K562 (cell line): Measurements from ENCODE around the gene SYNRG. TPM values are rescaled to one million over a fixed set of nuclear protein-coding genes. Genes with fewer than 3 reads are reported as not detected.

Source experiments
- ATAC-seq: fragments of 200-7000 bp; cut with Tn5 transposase; 3 replicates; pipeline ENCODE4 v1.9.1; 2020; ENCODE audit warnings: moderate library complexity
- BruUV-seq: library from RNA; stranded (reverse); fragments of 400-500 nt; replicated peaks from 2 replicates; lab custom pipeline; 2021; lab: Mats Ljungman, UMichigan
- CTCF ChIA-PET: fragments of 300-600 bp; formaldehyde crosslinking; extraction: SDS; loops from one replicate; lab custom pipeline; 2021; ENCODE audit warnings: low intra/inter-chr PET ratio; lab: Yijun Ruan, JAX
- POLR2A ChIA-PET: fragments of 300-600, 350-650 bp; sonication (Branson Sonifier 250); formaldehyde crosslinking; extraction: SDS; loops from one replicate; lab custom pipeline; 2021; ENCODE audit warnings: antibody characterized with exemption, inconsistent platforms; lab: Yijun Ruan, JAX
- DNase-seq, 4 experiments: peaks; one replicate each; pipeline versions ENCODE4 v3.0.0 to v3.0.0-alpha.2; 2011 to 2018; ENCODE audit warnings: low spot score in 3 of 4, mixed read lengths in 3 of 4; ENCODE audit errors: extremely low read depth in 1 of 4
- FAIRE-seq: peaks from 2 replicates; lab custom pipeline; 2011; peaks lifted over from hg19 to GRCh38; lab: Jason Lieb, UNC
- H2AFZ ChIP-seq: 2 replicates; pipeline ENCODE4 v1.6.0; 2011; ENCODE audit warnings: low read depth, low read length, control low read depth, inconsistent platforms
- H3K27ac ChIP-seq: fragments of 200-600 bp; 3 replicates; pipeline ENCODE4 v1.8.0; 2011; ENCODE audit warnings: low read depth, mild to moderate bottlenecking, control low read depth, inconsistent platforms, low read length, moderate library complexity, mixed read lengths; ENCODE audit errors: extremely low read depth
- H3K27me3 ChIP-seq, 2 experiments: fragments of 300-600 bp in 1 of 2; 2 replicates in 1 of 2; 3 replicates in 1 of 2; pipeline versions ENCODE4 v1.6.0 to v1.8.0; 2011; ENCODE audit warnings: inconsistent platforms in 2 of 2, low read length in 2 of 2, mild to moderate bottlenecking in 1 of 2, mixed read lengths in 1 of 2, moderate library complexity in 1 of 2; ENCODE audit not compliant: control insufficient read depth in 2 of 2, insufficient read depth in 2 of 2
- H3K36me3 ChIP-seq: fragments of 300-600 bp; 3 replicates; pipeline ENCODE4 v1.8.0; 2011; ENCODE audit warnings: mild to moderate bottlenecking, low read length, inconsistent platforms; ENCODE audit not compliant: control insufficient read depth, insufficient read depth
- H3K4me1 ChIP-seq, 2 experiments: fragments of 200-600 bp in 1 of 2; replicated peaks in 1 of 2; 2 replicates in 1 of 2; 3 replicates in 1 of 2; pipeline versions ENCODE4 v1.5.1 to v1.8.0; 2011; ENCODE audit warnings: inconsistent platforms in 2 of 2, low read length in 2 of 2, mild to moderate bottlenecking in 1 of 2, mixed read lengths in 1 of 2, moderate library complexity in 1 of 2; ENCODE audit not compliant: control insufficient read depth in 2 of 2, insufficient read depth in 2 of 2
- H3K4me2 ChIP-seq: 2 replicates; pipeline ENCODE4 v1.6.1; 2011; ENCODE audit warnings: low read length, control low read depth, inconsistent platforms, mixed read lengths; ENCODE audit not compliant: insufficient read depth
- H3K4me3 ChIP-seq: fragments of 200-600 bp; sonication (generic), shearing (Covaris generic); 2 replicates; pipeline ENCODE4 v1.5.1; 2016; ENCODE audit warnings: control low read depth, inconsistent platforms
- H3K79me2 ChIP-seq: fragments of 200-600 bp; 3 replicates; pipeline ENCODE4 v1.8.0; 2011; ENCODE audit warnings: low read length, inconsistent platforms; ENCODE audit not compliant: control insufficient read depth, insufficient read depth
- H3K9ac ChIP-seq, 2 experiments: 2 replicates each; pipeline versions ENCODE4 v1.6.0 to v1.6.1; 2011; ENCODE audit warnings: low read depth in 2 of 2, low read length in 2 of 2, control low read depth in 1 of 2, inconsistent platforms in 1 of 2, mild to moderate bottlenecking in 1 of 2, mixed read lengths in 1 of 2; ENCODE audit not compliant: insufficient read depth in 1 of 2
- H3K9me1 ChIP-seq: one replicate; pipeline ENCODE4 v1.6.0; 2011; ENCODE audit warnings: inconsistent platforms, mild to moderate bottlenecking, low read length, moderate library complexity; ENCODE audit not compliant: control insufficient read depth, insufficient read depth
- H3K9me3 ChIP-seq: replicated peaks from 2 replicates; pipeline ENCODE4 v1.5.1; 2011; ENCODE audit warnings: low read depth, low read length, inconsistent platforms; ENCODE audit not compliant: control insufficient read depth, insufficient read depth
- H4K20me1 ChIP-seq: replicated peaks from 2 replicates; pipeline ENCODE4 v1.6.1; 2011; ENCODE audit warnings: low read length, inconsistent platforms, mixed read lengths; ENCODE audit not compliant: control insufficient read depth, insufficient read depth
- ETV5 ChIP-seq: sonication (generic); formaldehyde crosslinking; IDR thresholded peaks from 2 replicates; pipeline ENCODE4 v1.4.0; 2020; ENCODE audit warnings: low read depth, mild to moderate bottlenecking, missing genetic modification reagents
- MED1 ChIP-seq: sonication (generic); formaldehyde crosslinking; IDR thresholded peaks from 2 replicates; pipeline ENCODE4 v1.8.1; 2023; ENCODE audit warnings: missing genetic modification reagents, borderline replicate concordance
- NCOA4 ChIP-seq: fragments of 450-650 bp; IDR thresholded peaks from 2 replicates; pipeline ENCODE4 v1.6.1; 2018; ENCODE audit warnings: mild to moderate bottlenecking; ENCODE audit not compliant: partially characterized antibody
- NR4A1 ChIP-seq, 2 experiments: fragments of 250-450 bp in 1 of 2; fragments of 450-650 bp in 1 of 2; sonication (Bioruptor Pico) in 1 of 2; IDR thresholded peaks; 2 replicates each; pipeline versions ENCODE4 v1.4.0 to v1.6.1; 2016 to 2020; ENCODE audit warnings: mild to moderate bottlenecking in 2 of 2, missing compliant biosample characterization in 1 of 2, missing genetic modification characterization in 1 of 2, moderate library complexity in 1 of 2
- POLR2AphosphoS5 ChIP-seq: IDR thresholded peaks from 2 replicates; pipeline ENCODE4 v1.6.1; 2011; ENCODE audit warnings: mild to moderate bottlenecking, low read depth, low read length, moderate library complexity; ENCODE audit not compliant: control insufficient read depth, insufficient read depth
- RFX1 ChIP-seq: fragments of 450-650 bp; IDR thresholded peaks from 2 replicates; pipeline ENCODE4 v1.6.1; 2016; ENCODE audit warnings: mild to moderate bottlenecking, moderate library complexity
- RFX5 ChIP-seq: IDR thresholded peaks from 2 replicates; pipeline ENCODE4 v1.6.1; 2011; ENCODE audit warnings: low read depth, mild to moderate bottlenecking, improper control_type of control experiment, low read length
- SIN3B ChIP-seq: fragments of 450-650 bp; IDR thresholded peaks from 2 replicates; pipeline ENCODE4 v1.6.1; 2017; ENCODE audit warnings: low read depth, mild to moderate bottlenecking, moderate library complexity
- ZC3H4 ChIP-seq: sonication (generic); formaldehyde crosslinking; IDR thresholded peaks from 2 replicates; pipeline ENCODE4 v1.9.0; 2021; ENCODE audit warnings: missing genetic modification reagents, borderline replicate concordance
- ZNF197 ChIP-seq: fragments of 200-800 bp; sonication (Bioruptor generic); IDR thresholded peaks from 2 replicates; pipeline ENCODE4 v1.6.1; 2016; ENCODE audit warnings: low read depth, missing genetic modification characterization, missing compliant biosample characterization
- ZNF282 ChIP-seq: sonication (generic); formaldehyde crosslinking; IDR thresholded peaks from 2 replicates; pipeline ENCODE4 v1.8.1; 2023; ENCODE audit warnings: missing genetic modification reagents
- ZNF445 ChIP-seq: fragments of 250-450 bp; sonication (Bioruptor Pico); IDR thresholded peaks from 2 replicates; pipeline ENCODE4 v1.4.0; 2020; ENCODE audit warnings: low read depth, mild to moderate bottlenecking, moderate library complexity
- WGBS: fragments of 100-300 bp; shearing (Covaris generic); methylation state at CpG from one replicate; pipeline ENCODE4 v1.1.6; 2016; ENCODE audit warnings: low coverage, mixed read lengths; ENCODE audit not compliant: insufficient coverage; ENCODE audit errors: missing lambda C conversion rate; 5-methylcytosine and 5-hydroxymethylcytosine counted together
- in situ Hi-C: fragments of 300-500 bp; cut with MboI; formaldehyde crosslinking; loops from 4 replicates; pipeline ENCODE4 v1.15.0; 2018; ENCODE audit warnings: inconsistent platforms, mixed read lengths
- intact Hi-C: fragments of 100-400 bp; cut with micrococcal nuclease; formaldehyde crosslinking; loops from 2 replicates; pipeline ENCODE4 v1.14.2; 2022
- polyA plus RNA-seq, 8 experiments: library from polyadenylated mRNA; depleted of rRNA in 4 of 8; stranded (reverse) in 5 of 8; unstranded in 3 of 8; fragments of >200 nt; fragmentation: Nextera tagmentation in 2 of 8; fragmentation: Illumina TruSeq in 1 of 8; extraction: Ambion mirVana in 2 of 8; extraction: Trizol in 1 of 8; gene quantifications; 2 replicates each; pipeline versions ENCODE4 v1.2.1 to v1.2.3, GENCODE V29; 2011 to 2014; ENCODE audit warnings: inconsistent platforms in 1 of 8, missing spikeins in 1 of 8
- total RNA-seq, 7 experiments: library from RNA; depleted of rRNA in 6 of 7; stranded (reverse); fragments of >200 nt in 6 of 7; fragmentation: Illumina TruSeq in 2 of 7; extraction: Trizol in 2 of 7; gene quantifications; 2 replicates each; pipeline versions ENCODE4 v1.2.1 to v1.2.3, GENCODE V29; 2011 to 2021; ENCODE audit warnings: low replicate concordance in 1 of 7
- TF ChIP-seq, protein P1 (sequence below), 2 experiments: fragments of 450-650 bp in 1 of 2; sonication (generic) in 1 of 2; formaldehyde crosslinking in 1 of 2; IDR thresholded peaks in 1 of 2; conservative IDR thresholded peaks in 1 of 2; 2 replicates each; pipeline versions ENCODE4 v1.6.1 to v1.8.1; 2016 to 2023; ENCODE audit warnings: mild to moderate bottlenecking in 2 of 2, moderate library complexity in 2 of 2, inconsistent platforms in 1 of 2, missing genetic modification reagents in 1 of 2
- TF ChIP-seq, protein P2 (sequence below): sonication (generic); formaldehyde crosslinking; IDR thresholded peaks from 2 replicates; pipeline ENCODE4 v1.8.1; 2023; ENCODE audit warnings: missing genetic modification reagents, mild to moderate bottlenecking, borderline replicate concordance

SYNRG gene
- total and polyA plus RNA-seq, 9 of the 15 experiments (the other 6 are each of a cell fraction or from before 2014, with no cell fraction given): 2.9 to 28.2 (median 15.1) TPM

DNA sequence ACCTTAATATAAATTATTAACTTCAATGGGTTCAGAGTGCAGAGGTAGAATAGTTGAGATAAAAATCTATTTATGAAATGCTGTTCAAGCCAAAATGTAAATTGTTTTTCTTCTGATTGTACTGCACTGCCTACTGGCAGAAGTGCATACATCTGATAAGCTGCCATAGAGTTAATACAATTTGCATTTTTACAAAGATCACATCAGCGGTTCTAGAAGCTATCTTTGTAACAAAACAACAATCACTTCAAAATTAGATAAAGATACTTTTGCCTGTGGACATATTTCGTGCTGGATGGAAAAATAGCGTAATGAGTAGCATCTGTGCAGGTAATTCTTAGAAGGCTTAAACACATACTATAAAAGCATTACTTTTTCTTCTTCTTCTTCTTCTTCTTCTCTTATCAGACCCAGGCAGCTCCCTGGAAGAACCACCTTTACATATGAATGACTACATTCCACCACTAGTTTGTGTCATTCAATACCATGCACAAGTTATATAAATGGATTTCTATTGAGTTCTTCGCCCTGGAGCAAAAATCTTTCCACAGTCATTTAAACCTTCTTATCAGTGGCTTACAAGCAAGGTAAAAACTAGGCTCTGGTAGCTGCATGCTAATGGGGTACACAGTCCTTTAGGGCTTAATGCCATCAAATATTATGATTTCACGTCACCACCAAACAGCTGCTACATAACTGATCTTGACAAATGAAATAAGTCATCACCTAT lies 47.0 kb downstream of the SYNRG start (continued):
- TF ChIP-seq ETV5: no peak
- no peak for TF ChIP-seq POLR2AphosphoS5
- no peak for TF ChIP-seq NR4A1 (CRISPR knock-in tag; IDR thresholded peaks at IDR 0.05)
- TF ChIP-seq NR4A1 (tag; IDR thresholded peaks at IDR 0.05): no peak
- TF ChIP-seq, all 486 proteins: peak for 0

DNA sequence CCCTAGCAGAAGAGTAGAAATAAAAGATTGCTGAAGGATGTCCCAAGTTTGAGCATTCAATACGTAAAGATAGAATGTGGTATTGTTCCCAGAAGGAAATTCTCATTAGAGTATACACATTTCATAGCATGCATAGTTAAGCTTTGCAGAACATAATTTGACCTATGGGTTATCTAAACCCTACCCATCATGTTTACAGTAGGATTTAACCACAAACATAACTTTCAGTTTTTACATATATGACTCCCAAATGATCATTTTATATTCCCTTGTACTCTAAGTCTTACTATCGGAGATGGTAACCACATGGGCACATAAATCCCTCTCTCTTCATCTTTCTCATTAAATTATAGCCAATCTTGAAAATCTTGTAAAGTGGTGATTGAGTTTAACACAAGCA lies 50.9 kb downstream of the SYNRG start:
- intact Hi-C loops: no loop called here
- TF ChIP-seq ZNF445 (CRISPR knock-in tag) (no peak), ZNF282 (CRISPR knock-in tag) (no peak), RFX5 (no peak), SIN3B (no peak), ZNF197 (CRISPR knock-in tag) (no peak), ZC3H4 (CRISPR knock-in tag) (no peak), RFX1 (no peak), NCOA4 (no peak), MED1 (CRISPR knock-in tag) (no peak)
- TF ChIP-seq, protein P1, sequence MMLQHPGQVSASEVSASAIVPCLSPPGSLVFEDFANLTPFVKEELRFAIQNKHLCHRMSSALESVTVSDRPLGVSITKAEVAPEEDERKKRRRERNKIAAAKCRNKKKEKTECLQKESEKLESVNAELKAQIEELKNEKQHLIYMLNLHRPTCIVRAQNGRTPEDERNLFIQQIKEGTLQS (IDR thresholded peaks at IDR 0.05): no peak
- TF ChIP-seq, protein P1 (CRISPR knock-in tag; conservative IDR thresholded peaks at IDR 0.05): no peak
- TF ChIP-seq, protein P2, sequence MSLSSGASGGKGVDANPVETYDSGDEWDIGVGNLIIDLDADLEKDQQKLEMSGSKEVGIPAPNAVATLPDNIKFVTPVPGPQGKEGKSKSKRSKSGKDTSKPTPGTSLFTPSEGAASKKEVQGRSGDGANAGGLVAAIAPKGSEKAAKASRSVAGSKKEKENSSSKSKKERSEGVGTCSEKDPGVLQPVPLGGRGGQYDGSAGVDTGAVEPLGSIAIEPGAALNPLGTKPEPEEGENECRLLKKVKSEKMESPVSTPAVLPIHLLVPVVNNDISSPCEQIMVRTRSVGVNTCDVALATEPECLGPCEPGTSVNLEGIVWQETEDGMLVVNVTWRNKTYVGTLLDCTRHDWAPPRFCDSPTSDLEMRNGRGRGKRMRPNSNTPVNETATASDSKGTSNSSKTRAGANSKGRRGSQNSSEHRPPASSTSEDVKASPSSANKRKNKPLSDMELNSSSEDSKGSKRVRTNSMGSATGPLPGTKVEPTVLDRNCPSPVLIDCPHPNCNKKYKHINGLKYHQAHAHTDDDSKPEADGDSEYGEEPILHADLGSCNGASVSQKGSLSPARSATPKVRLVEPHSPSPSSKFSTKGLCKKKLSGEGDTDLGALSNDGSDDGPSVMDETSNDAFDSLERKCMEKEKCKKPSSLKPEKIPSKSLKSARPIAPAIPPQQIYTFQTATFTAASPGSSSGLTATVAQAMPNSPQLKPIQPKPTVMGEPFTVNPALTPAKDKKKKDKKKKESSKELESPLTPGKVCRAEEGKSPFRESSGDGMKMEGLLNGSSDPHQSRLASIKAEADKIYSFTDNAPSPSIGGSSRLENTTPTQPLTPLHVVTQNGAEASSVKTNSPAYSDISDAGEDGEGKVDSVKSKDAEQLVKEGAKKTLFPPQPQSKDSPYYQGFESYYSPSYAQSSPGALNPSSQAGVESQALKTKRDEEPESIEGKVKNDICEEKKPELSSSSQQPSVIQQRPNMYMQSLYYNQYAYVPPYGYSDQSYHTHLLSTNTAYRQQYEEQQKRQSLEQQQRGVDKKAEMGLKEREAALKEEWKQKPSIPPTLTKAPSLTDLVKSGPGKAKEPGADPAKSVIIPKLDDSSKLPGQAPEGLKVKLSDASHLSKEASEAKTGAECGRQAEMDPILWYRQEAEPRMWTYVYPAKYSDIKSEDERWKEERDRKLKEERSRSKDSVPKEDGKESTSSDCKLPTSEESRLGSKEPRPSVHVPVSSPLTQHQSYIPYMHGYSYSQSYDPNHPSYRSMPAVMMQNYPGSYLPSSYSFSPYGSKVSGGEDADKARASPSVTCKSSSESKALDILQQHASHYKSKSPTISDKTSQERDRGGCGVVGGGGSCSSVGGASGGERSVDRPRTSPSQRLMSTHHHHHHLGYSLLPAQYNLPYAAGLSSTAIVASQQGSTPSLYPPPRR (CRISPR knock-in tag): no peak

More for the DNA sequence above, 50.9 kb downstream of the SYNRG start:
- CTCF ChIA-PET: no interaction called here
- peaks cover 45% of the 10 kb centered on the region; the same call in 2 of the 3 replicates for H3K36me3 ChIP-seq
- no TSS peak for BruUV-seq
- WGBS: 97% methylated on average over 2 of the region's 2 CpGs
- H3K79me2 ChIP-seq: no peaks in the 10 kb centered on the region
- H3K9me1 ChIP-seq: no peaks in the 10 kb centered on the region
- no peak for DNase-seq
- H3K9me3 ChIP-seq: no peaks in the 10 kb centered on the region
- no peak overlapping the region for H3K27ac ChIP-seq
- no peak overlapping the region for H3K9ac ChIP-seq
- no peak overlapping the region for H3K4me3 ChIP-seq
- no peaks in the 10 kb centered on the region for H3K27me3 ChIP-seq
- no peaks in the 10 kb centered on the region for H4K20me1 ChIP-seq
- H2AFZ ChIP-seq: no peak overlapping the region
- no peak for ATAC-seq
- no peak overlapping the region for H3K4me2 ChIP-seq
- in situ Hi-C loops: no loop called here
- no peak for FAIRE-seq
- POLR2A ChIA-PET: interaction anchor here (0.7 to 1.4 kb wide), 2 partner anchors 12 to 16 kb away, joined by 3 to 4 read pairs; no protein-coding TSS in a partner anchor
- H3K4me1 ChIP-seq: no peaks in the 10 kb centered on the region
